ENCODE data around the gene ACAP3. TPM values are rescaled to one million over a fixed set of nuclear protein-coding genes. Genes with fewer than 3 reads are reported as not detected.

The ACAP3 gene
- total RNA-seq, 2 donors from 2014 or later = 43.2 to 58.6 TPM

- Histone ChIP-seq H3K27me3 (replicated peaks; ENCODE audit: insufficient read depth) (peaks cover 3% of the 10 kb centered on the region), H3K27ac (no peak overlapping the region), H3K36me3 (no peaks in the 10 kb centered on the region), H3K9me3 (no peaks in the 10 kb centered on the region), H3K4me1 (replicated peaks) (no peaks in the 10 kb centered on the region), H3K4me3 (no peak overlapping the region)
- no peak for TF ChIP-seq POLR2AphosphoS5 (IDR thresholded peaks at IDR 0.05)
- no peak for TF ChIP-seq CTCF (IDR thresholded peaks at IDR 0.05)
- no peak for TF ChIP-seq POLR2A (IDR thresholded peaks at IDR 0.05)
- 59% methylated on average over 37 of the region's 37 CpGs for WGBS
- intact Hi-C loops (cut with DNase I) = no loop called here
- DNase-seq (ENCODE audit: low spot score) = no peak
Observed at GRCh38 chr1:1285611-1286311, 22.0 kb downstream of the ACAP3 start.

GRCh38 chr1:1285102-1285571 lies 22.6 kb downstream of the ACAP3 start:
- Histone ChIP-seq H3K4me3 (no peak overlapping the region), H3K36me3 (no peaks in the 10 kb centered on the region), H3K9me3 (no peaks in the 10 kb centered on the region), H3K27ac (no peak overlapping the region), H3K4me1 (replicated peaks) (no peaks in the 10 kb centered on the region), H3K27me3 (replicated peaks; ENCODE audit: insufficient read depth) (peaks cover 3% of the 10 kb centered on the region)
- WGBS = 90% methylated on average over 22 of the region's 22 CpGs
- DNase-seq (ENCODE audit: low spot score) = no peak
- no peak for TF ChIP-seq CTCF (IDR thresholded peaks at IDR 0.05)
- TF ChIP-seq POLR2A (IDR thresholded peaks at IDR 0.05) = no peak
- TF ChIP-seq POLR2AphosphoS5 (IDR thresholded peaks at IDR 0.05) = no peak
- intact Hi-C loops (cut with DNase I) = no loop called here

- WGBS = 81% methylated on average over 26 of the region's 32 CpGs
- Histone ChIP-seq H3K4me3 (no peak overlapping the region), H3K9me3 (no peaks in the 10 kb centered on the region), H3K4me1 (replicated peaks) (no peaks in the 10 kb centered on the region), H3K36me3 (no peaks in the 10 kb centered on the region), H3K27me3 (replicated peaks; ENCODE audit: insufficient read depth) (peaks cover 3% of the 10 kb centered on the region), H3K27ac (no peak overlapping the region)
- DNase-seq (ENCODE audit: low spot score) = no peak
- no peak for TF ChIP-seq POLR2AphosphoS5 (IDR thresholded peaks at IDR 0.05)
- no peak for TF ChIP-seq CTCF (IDR thresholded peaks at IDR 0.05)
- no peak for TF ChIP-seq POLR2A (IDR thresholded peaks at IDR 0.05)
- intact Hi-C loops (cut with DNase I) = no loop called here
Observed at GRCh38 chr1:1284221-1285101, 23.3 kb downstream of the ACAP3 start.

GRCh38 chr1:1283821-1284220 lies 23.9 kb downstream of the ACAP3 start:
- WGBS = 7% methylated on average over 3 of the region's 9 CpGs
- TF ChIP-seq POLR2AphosphoS5 (IDR thresholded peaks at IDR 0.05) = no peak
- TF ChIP-seq POLR2A (IDR thresholded peaks at IDR 0.05) = no peak
- no peak for TF ChIP-seq CTCF (IDR thresholded peaks at IDR 0.05)
- no peaks in the 10 kb centered on the region for H3K9me3 ChIP-seq
- peaks cover 3% of the 10 kb centered on the region for H3K27me3 ChIP-seq (replicated peaks; ENCODE audit: insufficient read depth)
- no peak overlapping the region for H3K27ac ChIP-seq
- no peak for DNase-seq (ENCODE audit: low spot score)
- intact Hi-C loops (cut with DNase I) = no loop called here
- H3K4me3 ChIP-seq = no peak overlapping the region
- H3K36me3 ChIP-seq = no peaks in the 10 kb centered on the region
- no peaks in the 10 kb centered on the region for H3K4me1 ChIP-seq (replicated peaks)

Data from prostate gland (tissue), 2 donors.